NCI-H2171 (cell line): ENCODE results near the gene PAPPA2.

Experiments used
- DNase-seq: peaks from one replicate; lab custom pipeline; 2025; lab: John Stamatoyannopoulos, UW

Gene PAPPA2

DNA sequence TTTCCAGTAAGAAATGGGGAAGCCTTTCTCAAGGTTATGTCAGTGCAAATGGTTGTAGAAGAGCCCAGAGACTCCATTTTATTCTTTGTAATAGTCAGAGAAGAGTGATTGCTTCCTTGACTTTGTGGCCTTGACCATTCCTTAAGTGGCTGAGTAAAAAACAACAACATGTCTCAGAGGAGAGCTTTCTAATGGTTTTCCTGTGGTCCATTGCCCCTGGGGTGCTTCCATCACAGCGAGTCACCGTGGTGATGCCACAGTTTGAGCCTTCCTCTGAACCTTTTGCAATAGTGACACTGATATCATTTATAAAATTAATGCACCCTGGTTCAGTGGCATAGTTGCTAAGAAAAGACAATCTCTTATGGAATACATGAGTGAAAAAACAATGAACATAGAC, 38.6 kb downstream of the PAPPA2 start:
- DNase-seq, result no peak

DNA sequence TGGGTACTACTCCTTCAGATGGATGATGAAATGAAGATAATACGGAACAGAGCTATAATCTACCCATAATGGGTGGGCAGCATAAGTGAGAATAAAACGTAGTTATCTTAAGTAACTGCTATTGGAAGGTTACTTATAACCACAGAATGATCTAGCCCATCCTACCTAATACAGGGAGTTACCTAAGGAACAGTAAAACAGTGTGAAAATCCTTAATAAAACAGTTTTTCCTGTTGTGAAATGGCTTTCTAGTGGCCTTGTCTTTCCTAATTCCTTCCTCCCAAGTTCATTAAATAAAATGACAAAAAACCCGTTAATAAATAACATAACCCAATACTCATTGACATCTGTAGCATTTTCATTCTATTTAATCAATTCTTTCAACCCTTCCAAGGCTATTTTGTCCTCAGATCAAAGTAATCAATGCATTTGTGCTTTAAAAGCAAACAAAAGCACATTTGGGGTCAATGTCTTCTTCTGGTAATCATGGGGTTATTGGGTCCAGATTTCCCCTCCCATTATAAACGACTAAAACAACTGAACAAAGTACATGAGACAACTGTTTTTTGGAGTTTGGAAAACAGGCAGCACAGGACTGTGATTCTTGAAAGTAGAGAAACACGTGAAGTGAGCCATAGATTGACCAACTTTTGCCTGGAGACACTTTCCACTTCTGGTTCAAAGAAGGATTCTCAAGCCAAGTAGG, 42.0 kb downstream of the PAPPA2 start:
- no peak for DNase-seq

DNA sequence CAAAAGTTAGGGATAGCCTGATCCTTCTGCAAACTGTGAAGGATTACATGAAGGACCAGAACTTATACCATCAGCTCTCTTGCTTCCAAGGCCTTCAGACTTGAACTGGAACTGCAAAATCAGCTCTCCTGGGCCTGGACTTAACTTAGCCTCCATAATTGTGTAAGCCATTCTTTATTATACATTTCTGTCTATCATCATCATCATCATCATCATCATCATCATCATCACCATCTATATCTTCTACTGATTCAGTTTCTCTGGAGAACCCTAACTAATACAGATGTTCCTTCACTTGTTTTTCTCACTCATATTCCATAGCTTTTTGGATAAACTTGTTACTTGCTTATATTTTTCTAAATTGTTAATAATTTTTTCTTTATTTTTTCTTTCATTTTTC, 50.0 kb downstream of the PAPPA2 start:
- no peak for DNase-seq

DNA sequence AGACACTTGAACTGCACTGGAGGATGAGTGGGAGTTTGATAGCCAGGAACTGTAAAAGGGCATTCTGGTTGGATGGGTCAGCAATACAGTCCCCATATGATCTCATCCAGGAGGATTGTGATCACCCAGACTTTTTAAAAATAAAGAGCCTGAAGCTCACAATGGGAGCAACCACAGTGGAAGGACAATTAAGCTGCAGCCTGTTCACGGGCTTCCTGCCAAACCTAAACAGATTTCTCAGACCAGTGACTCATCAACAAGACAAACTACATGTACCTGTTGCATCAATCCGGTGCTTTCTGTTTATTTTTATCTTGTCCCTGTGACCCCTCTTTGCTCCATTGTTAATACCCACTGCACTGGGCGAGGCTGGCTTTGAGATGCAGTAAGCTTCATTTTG, 52.3 kb downstream of the PAPPA2 start:
- no peak for DNase-seq

DNA sequence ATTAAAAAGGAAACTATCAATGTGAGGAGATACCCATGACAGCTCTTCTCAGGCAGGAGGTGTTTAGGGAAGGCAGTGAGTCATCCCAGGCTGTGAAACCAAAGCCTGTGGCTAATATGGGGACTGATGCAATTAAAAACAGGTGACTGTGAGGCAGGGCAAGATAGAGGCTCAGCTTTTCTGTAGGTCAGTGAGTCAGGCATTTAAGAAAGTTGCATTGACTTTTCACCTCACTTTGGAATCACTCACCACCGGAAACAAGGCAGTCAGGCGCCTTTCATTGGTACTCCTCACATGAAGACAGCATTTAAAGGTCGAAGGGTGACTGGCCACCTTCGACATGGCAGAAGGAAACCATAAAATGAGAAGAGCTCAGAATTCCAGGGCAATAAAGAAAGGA, 54.5 kb downstream of the PAPPA2 start:
- no peak for DNase-seq

DNA sequence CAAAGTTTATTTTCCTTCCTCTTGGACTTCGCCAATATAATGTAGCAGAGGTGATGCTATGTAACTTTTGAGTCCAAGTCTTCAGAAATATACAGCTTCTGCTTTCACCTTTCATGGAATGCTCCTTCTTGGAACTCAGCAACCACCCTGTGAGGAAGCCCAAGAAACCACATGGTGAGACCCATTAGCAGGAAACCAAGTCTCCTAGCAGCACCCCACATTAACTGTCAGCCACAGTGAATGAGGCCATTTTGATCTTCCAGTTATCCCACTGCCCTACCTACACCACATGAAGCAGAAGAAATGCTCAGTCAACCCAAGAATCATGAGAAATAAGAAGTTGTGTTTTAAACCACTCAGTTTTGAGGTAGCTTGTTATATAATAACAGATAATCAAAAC, 58.2 kb downstream of the PAPPA2 start:
- no peak for DNase-seq

DNA sequence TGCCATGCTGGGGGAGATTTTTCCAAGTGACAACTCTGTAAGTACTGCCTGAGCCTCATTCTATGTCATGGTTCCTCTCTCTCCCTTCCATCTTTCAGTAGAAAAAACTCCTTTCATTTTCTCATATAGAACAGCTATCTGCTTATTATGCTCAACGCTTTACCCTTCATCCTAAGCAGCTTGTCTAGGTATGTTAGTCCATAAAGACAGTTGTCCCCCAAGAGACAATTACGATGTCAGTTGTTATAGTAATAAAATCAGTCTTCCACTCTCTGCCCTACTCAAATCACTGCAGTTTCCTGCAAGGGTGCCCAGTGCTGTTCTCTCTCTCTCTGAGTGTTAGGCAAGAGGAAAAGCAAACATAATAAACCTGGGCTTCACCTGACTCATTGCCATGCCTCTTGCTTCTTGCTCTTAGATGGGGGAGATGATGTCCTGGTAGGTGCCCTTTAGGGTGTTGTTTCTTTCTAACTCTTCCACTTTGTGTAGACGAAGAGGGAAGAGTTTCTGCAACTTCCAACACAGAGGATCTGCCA, 59.4 kb downstream of the PAPPA2 start:
- DNase-seq, result no peak

DNA sequence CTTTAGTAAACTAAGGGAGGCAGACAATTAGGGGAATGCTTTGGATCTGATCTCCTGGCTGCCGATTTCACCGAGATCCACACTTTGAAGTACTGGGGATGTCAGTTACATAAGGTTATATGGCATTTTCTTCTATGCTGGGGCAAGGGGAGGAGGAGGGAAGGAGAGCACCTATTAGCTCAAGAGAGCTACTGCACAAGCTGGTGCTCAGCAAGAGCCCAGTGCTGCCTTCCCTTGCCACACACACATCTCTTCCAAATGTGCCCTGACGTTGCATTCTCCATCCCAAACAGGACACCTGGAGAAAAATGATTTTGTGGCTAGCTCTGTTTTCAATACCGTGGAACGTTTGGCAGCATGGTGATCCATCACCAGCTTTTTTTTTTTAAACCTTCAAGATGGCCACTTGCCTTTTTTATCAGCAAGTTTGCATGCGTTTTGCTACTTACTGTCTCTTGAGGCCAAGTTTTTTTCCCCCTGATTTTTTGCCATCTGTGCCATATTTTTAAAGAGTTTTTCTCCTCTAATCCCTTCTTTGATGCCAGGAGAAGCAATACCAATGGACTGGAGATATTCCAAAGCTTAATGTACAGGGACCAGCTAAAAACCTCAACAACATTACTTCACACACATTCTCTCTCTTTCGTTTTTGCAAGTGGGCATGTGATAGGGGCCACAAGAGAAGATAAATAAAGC, 66.6 kb downstream of the PAPPA2 start:
- no peak for DNase-seq

DNA sequence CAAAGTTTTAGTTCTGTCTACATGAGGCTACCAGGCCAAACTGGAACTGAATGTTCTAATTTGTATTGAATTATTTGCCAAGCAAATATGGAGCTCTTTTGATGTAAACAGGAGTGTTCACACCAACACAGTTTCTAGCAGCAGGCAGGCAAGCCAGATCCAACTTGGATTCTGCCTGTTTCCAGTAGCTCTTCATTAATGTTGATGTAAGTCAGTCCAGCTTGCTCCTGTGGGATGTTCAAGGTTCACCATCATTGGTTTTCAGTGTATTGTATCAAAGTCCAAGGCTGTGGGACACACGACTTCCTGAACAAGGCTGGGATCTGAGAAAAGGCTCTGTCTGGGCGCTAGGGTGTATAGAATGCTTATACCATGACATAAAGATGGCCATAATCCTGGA, 68.1 kb downstream of the PAPPA2 start:
- DNase-seq, result no peak

DNA sequence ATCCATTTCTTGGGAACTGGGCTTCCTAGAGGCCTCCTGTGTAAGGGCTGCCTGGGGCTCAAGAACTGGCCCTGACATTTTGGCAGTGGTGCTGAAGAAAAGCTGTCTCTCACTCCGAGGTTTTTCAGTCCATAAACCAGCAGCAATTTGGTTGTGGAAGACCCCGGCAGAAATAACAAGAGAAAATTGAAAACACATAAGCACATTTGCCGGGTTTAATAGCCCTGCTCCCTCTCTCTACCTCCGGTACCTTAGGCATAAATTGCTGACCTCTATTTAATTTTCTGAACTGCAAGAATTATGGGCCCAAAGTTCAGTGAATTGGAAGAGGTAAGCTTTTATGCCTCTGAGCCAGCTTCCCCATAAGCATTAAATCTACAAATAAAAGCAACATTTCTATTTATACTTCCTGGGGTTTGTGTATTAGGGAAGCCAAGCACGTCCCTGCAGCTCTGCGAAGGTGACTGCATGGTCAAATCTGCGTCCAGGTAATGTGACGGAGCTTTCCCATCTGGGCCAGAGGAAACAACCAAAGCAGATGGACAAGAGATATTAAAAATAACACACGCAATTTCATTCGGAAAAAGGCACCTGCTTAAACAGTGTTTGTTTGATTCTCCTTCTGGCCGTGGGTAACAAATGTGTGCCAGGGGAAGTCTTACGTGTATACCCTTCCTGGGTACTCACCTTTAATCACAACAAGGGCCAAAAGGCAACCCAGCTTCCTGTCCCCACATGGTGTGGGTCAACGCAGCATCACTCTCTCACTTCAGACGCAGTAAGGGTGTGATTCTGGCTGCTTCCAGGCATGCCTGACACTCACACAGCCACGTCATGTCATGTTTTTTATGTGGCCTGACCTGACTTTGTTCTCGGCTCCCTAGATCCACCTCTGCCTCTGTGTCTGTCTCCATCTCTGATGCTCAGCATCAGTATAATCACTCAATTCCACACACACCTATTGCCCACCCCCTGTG, 69.2 kb downstream of the PAPPA2 start:
- DNase-seq, result no peak

DNA sequence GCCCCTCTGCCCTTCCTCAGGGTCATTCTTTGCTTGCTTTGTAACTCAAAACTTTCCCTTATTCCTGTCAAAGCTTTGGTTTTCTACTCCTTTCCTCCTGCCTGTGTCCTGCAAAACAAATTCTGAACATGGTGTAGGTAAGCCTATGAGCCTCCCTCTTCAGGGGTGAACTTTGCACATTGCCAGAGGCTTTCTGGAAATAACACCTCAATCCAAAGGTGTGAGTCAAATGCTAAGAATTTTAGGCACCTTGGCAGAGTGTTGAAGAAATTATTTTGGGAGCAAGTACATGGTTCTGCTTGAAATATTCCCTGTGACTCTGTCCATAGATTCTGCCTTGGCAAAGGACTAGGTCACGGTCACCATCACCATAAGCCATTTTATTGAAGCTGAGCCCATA, 70.0 kb downstream of the PAPPA2 start:
- no peak for DNase-seq

DNA sequence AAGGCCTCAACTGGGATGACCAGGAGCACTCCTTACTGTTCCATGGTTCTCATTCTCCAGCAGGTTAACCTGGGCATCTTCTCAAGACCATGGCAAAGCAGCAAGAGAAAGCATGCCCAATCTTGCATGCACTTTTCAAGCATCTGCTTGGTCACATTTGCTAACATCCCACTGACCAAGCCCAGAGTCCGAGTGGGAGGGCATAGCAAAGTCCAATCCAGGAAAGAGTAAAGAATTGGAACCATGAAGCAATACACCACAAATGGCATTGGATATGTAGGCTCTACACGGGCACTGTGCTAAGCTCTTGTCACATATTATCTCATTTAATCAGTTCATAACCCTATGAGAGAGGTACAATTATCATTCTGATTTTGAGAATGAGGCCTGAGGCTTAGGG, 73.6 kb downstream of the PAPPA2 start:
- no peak for DNase-seq

DNA sequence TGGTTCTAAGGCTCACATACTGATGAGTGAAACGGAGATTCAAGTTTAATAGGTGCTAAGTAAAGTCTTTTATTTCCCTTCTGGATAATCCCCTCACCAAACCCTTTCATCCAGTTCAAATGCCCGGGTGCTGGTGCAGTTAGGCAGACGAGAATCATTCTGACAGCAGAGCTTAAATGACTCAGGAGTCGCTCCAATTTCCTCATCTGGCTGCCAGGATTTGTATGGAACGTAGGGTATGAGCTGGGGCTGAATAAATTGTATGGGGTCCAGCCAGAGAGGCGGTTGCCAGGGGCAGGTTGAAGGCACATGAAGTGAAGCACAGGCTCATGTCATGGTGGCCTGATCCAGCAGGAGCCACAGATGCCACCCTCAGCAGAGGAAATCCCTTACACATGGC, 76.0 kb downstream of the PAPPA2 start:
- no peak for DNase-seq

DNA sequence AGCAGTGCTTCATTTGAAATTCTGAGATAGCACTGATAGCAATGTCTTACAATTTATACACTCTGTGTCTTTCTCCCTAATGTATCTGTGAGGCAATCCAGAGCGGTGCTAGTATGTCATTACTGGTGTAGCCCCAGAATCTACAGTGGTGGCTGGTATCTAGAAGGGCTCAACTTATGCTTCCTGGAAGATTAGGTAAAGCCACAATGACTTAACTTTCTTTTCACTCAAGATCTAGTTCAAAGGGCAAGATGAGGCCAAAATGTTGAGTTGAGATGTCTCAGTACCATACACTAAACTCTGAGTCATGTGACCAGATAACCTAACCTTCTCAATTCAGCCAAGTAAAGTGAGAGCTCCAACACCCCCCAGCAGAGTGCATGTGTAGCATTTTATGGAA, 77.5 kb downstream of the PAPPA2 start:
- no peak for DNase-seq

DNA sequence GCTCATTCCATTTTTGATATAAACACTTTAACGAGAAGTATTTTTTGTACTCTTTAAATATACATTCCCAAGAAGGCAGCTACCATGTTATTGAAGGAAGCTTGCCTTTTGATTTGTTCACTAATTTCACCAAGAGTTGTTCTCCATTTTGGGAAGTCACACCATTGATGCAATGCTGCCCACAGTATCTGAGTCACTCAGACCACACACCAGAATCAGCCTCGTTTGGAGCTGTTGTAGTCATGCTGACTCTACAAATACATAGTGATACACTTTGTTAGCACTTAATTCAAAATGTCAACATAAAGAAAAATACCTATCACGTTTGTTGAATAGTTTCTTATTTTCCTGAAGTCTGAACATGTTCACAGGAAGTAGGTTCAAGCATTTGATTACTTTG, 78.7 kb downstream of the PAPPA2 start:
- DNase-seq, result no peak

DNA sequence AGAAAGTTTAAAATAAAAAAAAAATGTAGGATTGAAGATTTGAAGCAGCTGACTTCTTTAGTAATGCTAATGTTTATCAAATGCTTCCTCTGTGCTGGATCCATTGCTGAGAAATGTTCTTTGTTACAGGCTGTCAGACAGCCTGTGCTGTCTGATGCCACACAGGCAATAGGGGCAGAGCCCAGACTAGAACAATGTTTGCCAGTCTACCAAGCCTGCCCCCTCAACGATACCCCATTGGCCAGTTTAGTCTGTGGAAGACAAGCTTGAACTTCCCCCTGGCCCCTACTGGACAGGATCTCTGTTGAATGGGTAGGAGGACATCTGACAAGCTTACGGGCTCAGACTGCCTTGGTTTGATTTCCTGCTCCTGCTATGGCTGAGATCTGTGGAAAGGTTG, 79.4 kb downstream of the PAPPA2 start:
- DNase-seq, result no peak

DNA sequence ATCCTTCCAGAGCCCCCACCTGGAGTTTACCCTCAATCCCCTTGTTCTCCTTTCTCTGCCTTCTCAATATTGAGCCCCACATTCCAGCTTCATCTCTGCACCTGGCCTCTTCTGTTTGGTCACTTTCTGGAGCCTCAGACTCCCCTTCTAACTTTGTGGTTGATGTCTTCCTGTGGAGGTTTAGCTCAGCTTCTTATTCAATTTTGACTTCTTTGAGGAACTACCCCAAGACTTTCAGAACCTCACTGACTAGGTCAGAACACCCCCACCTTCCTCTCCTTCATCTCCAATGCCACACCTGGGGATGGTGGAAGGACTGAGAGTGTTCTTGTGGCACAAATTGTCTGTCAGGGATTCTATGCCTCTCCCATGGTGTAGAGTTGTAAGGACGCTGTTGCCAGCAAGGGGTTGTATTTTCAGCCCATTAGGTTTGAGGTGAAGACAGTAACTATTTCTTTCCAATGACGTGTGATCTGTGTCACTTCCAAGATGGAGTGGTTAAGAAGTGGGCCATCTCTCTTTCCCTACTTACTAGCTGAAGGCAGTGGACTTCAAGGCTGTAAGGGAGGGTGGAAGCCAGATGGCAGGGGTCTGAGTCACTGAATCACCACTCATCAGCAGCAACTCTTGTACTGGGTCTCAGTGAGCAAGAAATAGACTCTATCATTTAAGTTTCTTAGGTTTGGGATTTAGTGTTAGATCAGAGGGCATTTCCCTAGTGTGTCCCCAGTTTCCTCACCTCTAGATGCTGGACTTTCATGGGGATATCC, 80.6 kb downstream of the PAPPA2 start:
- DNase-seq, result no peak

DNA sequence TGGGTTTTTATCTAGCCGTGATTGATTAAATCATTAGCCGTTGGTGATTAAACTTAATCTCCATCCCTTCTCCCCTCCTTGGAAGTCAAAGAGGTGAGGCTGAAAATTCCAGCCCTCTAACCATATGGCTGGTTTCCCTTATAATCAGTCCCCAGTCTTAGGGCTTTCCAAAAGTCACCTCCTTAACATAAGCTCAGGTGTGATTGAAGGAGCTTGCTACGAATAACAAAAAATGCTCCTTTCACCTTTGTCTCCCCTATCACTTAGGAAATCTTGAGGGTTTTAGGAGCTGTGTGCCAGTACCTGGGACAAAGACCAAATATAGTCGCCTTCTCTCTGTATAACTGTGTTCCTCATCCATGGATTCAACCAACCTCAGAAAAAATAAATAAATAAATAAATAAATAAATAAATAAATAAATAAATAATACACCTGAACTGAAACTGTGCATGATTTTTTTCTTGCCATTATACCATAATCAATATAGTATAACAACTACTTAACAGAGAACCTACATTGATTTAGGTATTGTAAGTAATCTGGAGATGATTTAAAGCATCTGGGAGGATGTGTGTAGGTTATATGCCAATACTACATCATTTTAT, 82.2 kb downstream of the PAPPA2 start:
- no peak for DNase-seq

DNA sequence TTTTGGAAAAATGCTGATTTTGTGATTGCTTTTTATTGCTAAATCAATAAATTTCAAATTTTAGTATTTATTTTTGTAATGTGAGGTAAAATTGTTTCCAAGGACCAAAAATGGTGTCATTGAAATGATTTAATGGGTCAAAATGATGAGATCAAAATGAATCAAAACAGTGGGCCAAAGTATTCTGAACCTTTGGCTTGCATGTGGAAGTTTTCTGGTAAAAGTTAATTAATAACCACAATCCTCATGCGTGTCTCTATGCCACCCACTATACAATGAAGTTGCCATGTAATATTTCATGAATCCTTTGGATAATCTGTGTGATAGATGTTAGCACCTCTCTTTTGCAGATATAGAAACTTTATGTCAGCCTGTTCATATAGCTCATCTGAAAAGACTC, 83.8 kb downstream of the PAPPA2 start:
- no peak for DNase-seq

DNA sequence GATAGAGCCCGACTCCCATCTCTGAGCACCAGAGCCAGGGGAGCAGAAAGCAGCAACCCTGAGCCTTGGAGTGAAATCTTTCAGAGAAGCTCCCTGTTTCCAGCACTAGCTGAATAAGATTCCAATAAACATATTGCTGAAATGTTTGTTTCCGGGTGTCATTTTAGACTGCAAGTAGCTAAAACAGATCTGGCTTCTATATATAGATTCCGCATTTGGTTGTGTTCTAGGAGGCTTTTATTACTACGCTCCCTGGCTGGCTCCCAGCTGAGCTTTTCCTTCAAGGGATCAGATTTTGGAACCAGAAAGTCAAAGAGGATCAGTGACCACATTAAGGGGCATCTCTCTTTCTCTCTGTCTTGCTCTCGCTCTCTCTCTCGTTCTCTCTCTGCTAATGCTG, 88.2 kb downstream of the PAPPA2 start:
- DNase-seq, result no peak

DNA sequence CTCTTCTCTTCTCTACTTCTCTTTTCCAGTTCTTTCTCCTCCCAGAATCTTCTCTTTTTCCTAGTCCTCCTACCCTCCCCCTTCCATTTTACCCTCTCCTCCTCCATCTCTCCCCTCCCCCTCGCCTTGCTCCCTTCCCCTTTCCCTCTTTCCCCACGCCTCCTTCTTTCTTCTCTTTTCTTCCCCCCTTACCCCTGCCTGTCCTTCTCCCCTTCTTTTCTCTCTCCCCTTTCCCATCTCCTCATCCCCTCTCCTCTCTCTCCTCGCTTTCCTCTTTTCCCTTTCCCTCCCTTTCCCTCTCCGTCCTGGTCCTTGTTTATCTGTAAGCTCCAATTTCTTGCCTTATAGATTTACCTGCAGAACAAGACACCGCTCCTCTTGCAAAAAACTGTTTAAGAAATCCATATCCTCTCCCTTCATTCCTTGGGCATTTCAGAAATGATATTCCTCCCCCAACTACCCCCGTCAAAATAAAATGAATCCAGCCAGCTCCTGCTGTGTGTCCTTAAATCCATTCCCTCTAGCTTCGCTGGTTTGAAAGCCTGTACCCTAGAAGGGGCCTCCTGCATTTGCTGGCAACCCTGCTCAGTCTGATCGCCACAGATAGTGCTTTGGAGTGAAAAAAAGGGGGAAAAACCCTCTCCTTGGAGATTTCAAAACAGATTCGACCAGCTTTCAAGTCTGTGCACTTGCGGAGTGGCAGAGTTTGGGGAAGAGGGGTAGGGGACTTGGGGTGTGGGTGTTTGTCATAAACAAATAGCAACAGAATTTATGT, 89.4 kb downstream of the PAPPA2 start:
- DNase-seq, result no peak
